Astrocyte of the spinal cord (primary cell): ENCODE results near the gene ADK.
"Not testable (repeated sequence)": the region's sequence is repeated elsewhere in the genome, so short reads cannot be mapped to it uniquely, and the experiment has no call there.

ENCODE experiments used
- DNase-seq: peaks from one replicate; pipeline ENCODE4 v3.0.0; 2011; ENCODE audit warnings: low read depth, low spot score
- H3K4me3 ChIP-seq: 2 replicates; pipeline ENCODE4 v1.5.1; 2011; ENCODE audit warnings: low read depth, mild to moderate bottlenecking, low read length, moderate library complexity
- in situ Hi-C: cut with HindIII; loops from 2 replicates; pipeline ENCODE4 v1.10.0; 2017; ENCODE audit warnings: low sequenced_read_pairs
- TF ChIP-seq, protein P1 (sequence below): IDR thresholded peaks from 2 replicates; pipeline ENCODE4 v1.5.1; 2012; ENCODE audit warnings: low read depth, mild to moderate bottlenecking, low read length, inconsistent platforms

The ADK gene

GRCh38 chr10:74178042-74178791 lies 27.2 kb downstream of the ADK start:
- TF ChIP-seq, protein P1, sequence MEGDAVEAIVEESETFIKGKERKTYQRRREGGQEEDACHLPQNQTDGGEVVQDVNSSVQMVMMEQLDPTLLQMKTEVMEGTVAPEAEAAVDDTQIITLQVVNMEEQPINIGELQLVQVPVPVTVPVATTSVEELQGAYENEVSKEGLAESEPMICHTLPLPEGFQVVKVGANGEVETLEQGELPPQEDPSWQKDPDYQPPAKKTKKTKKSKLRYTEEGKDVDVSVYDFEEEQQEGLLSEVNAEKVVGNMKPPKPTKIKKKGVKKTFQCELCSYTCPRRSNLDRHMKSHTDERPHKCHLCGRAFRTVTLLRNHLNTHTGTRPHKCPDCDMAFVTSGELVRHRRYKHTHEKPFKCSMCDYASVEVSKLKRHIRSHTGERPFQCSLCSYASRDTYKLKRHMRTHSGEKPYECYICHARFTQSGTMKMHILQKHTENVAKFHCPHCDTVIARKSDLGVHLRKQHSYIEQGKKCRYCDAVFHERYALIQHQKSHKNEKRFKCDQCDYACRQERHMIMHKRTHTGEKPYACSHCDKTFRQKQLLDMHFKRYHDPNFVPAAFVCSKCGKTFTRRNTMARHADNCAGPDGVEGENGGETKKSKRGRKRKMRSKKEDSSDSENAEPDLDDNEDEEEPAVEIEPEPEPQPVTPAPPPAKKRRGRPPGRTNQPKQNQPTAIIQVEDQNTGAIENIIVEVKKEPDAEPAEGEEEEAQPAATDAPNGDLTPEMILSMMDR: no peak
- in situ Hi-C loops: no loop called here
- no peak overlapping the region for H3K4me3 ChIP-seq
- DNase-seq: no peak

DNA sequence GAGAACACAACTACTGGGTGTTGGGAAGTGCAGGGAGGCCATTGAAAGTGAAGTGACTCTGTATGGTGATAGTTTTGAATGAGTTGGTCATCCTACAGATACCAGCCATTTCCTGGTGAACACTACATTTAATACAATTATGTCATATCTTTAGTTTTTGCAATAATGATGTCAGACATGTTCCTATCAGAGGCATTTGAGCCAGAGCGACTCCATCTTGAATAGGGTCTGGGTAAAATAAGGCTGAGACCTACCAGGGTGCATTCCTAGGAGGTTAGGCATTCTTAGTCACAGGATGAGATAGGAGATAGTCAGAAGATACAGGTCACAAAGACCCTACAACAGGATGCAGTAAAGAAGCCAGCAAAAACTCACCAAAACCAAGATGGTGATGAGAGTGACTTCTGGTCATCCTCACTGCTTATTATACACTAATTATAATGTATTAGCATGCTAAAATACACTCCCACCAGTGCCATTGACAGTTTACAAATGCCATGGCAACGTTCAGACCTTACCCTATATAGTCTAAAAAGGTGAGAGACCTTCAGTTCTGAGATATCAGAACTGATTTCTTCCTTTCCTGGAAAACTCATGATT lies 28.2 kb downstream of the ADK start:
- DNase-seq: no peak
- TF ChIP-seq, protein P1: no peak
- in situ Hi-C loops: no loop called here
- no peak overlapping the region for H3K4me3 ChIP-seq

DNA sequence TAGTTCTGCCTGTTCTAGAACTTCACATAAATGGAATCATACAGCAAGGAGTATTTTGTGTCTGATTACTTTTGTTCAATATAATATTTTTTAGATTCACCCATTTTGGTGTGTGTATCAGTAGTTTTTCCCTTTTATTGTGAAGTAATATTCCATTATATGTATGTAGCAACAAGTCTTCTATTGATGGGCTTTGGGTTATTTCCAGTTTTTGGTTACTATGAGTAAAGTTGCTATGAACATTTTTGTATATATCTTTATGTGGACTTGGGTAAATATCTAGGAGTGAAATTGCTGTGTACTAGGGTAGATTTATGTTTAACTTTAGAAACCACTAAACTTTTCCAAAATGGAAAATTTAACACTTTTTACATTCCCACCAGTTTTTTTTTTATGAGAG lies 35.7 kb downstream of the ADK start:
- H3K4me3 ChIP-seq: no peak overlapping the region
- in situ Hi-C loops: no loop called here
- TF ChIP-seq, protein P1: no peak
- DNase-seq: no peak

- TF ChIP-seq, protein P1: no peak
- no peak for DNase-seq
- H3K4me3 ChIP-seq: no peak overlapping the region
- in situ Hi-C loops: no loop called here
Observed at GRCh38 chr10:74187237-74187636, 36.2 kb downstream of the ADK start.

GRCh38 chr10:74188617-74189016 lies 37.6 kb downstream of the ADK start:
- in situ Hi-C loops, DNase-seq, H3K4me3 ChIP-seq: not testable (repeated sequence)

GRCh38 chr10:74189999-74190421 lies 39.0 kb downstream of the ADK start:
- H3K4me3 ChIP-seq: no peak overlapping the region
- TF ChIP-seq, protein P1: no peak
- DNase-seq: peak; percentile 88
- in situ Hi-C loops: no loop called here

GRCh38 chr10:74190494-74190893 lies 39.5 kb downstream of the ADK start:
- in situ Hi-C loops: no loop called here
- no peak for DNase-seq
- TF ChIP-seq, protein P1: no peak
- H3K4me3 ChIP-seq: no peak overlapping the region
